K562 (cell line): ENCODE data around the gene IFIT2.

Experiments used
- CBX8 ChIP-seq: fragments of 200-600 bp; sonication (generic); IDR thresholded peaks from 2 replicates; pipeline ENCODE4 v1.6.1; 2012; ENCODE audit warnings: borderline replicate concordance, mixed run types, low read depth, mild to moderate bottlenecking, moderate library complexity, mixed read lengths, low read length, control low read depth, inconsistent platforms; ENCODE audit not compliant: poor library complexity, severe bottlenecking; ENCODE audit errors: extremely low read depth
- GABPA ChIP-seq: fragments of 200-800 bp; sonication (Bioruptor generic); conservative IDR thresholded peaks from 2 replicates; pipeline ENCODE4 v1.6.1; 2016; ENCODE audit warnings: low read depth, missing genetic modification characterization, missing compliant biosample characterization
- MAFK ChIP-seq: IDR thresholded peaks from 2 replicates; pipeline ENCODE4 v1.6.1; 2011; ENCODE audit warnings: low read length, improper control_type of control experiment
- NFYB ChIP-seq: IDR thresholded peaks from 2 replicates; pipeline ENCODE4 v1.6.1; 2011; ENCODE audit warnings: mild to moderate bottlenecking, moderate library complexity; ENCODE audit not compliant: insufficient read length; ENCODE audit errors: extremely low read depth
- ZNF184 ChIP-seq: sonication (generic); formaldehyde crosslinking; IDR thresholded peaks from 2 replicates; pipeline ENCODE4 v1.5.0; 2020; ENCODE audit warnings: missing genetic modification reagents
- TF ChIP-seq, protein P1 (sequence below), 2 experiments: fragments of 200-800 bp in 1 of 2; sonication (Bioruptor generic) in 1 of 2; sonication (generic) in 1 of 2; formaldehyde crosslinking in 1 of 2; IDR thresholded peaks in 1 of 2; conservative IDR thresholded peaks in 1 of 2; 2 replicates each; pipeline versions ENCODE4 v1.5.0 to v1.6.1; 2016 to 2020; ENCODE audit warnings: missing compliant biosample characterization in 1 of 2, missing genetic modification characterization in 1 of 2, missing genetic modification reagents in 1 of 2
- TF ChIP-seq, protein P2 (sequence below): fragments of 450-650 bp; IDR thresholded peaks from 2 replicates; pipeline ENCODE4 v1.6.1; 2016; ENCODE audit warnings: low read depth

DNA sequence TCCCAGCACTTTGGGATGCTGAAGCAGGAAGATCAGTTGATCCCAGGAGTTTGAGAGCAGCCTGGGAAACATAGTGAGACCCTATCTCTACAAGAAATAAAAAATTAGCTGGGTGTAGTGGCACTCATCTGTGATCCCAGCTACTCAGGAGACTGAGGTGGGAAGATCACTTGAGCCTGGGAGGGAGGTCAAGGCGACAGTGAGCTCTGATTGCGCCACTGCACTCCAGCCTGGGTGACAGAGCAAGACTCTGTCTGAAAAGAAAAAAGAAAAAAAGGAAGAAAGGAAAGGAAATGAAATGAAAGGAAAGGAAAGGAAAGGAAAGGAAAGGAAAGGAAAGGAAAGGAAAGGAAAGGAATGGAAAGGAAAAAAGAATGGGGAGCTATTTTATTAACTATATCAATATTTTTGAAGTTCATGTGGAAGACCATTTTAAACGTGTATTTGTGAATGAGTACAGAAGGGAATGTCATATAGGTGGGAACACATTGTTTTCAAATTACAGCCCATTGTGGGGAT is 7.1 kb upstream of the IFIT2 start:
- TF ChIP-seq NFYB (no peak), GABPA (tag) (no peak), CBX8 (no peak), MAFK (no peak), ZNF184 (no peak)
- TF ChIP-seq, protein P1, sequence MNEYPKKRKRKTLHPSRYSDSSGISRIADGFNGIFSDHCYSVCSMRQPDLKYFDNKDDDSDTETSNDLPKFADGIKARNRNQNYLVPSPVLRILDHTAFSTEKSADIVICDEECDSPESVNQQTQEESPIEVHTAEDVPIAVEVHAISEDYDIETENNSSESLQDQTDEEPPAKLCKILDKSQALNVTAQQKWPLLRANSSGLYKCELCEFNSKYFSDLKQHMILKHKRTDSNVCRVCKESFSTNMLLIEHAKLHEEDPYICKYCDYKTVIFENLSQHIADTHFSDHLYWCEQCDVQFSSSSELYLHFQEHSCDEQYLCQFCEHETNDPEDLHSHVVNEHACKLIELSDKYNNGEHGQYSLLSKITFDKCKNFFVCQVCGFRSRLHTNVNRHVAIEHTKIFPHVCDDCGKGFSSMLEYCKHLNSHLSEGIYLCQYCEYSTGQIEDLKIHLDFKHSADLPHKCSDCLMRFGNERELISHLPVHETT (CRISPR knock-in tag; conservative IDR thresholded peaks at IDR 0.05 in 1 of 2, IDR thresholded peaks at IDR 0.05 in 1 of 2), result no peak
- TF ChIP-seq, protein P2, sequence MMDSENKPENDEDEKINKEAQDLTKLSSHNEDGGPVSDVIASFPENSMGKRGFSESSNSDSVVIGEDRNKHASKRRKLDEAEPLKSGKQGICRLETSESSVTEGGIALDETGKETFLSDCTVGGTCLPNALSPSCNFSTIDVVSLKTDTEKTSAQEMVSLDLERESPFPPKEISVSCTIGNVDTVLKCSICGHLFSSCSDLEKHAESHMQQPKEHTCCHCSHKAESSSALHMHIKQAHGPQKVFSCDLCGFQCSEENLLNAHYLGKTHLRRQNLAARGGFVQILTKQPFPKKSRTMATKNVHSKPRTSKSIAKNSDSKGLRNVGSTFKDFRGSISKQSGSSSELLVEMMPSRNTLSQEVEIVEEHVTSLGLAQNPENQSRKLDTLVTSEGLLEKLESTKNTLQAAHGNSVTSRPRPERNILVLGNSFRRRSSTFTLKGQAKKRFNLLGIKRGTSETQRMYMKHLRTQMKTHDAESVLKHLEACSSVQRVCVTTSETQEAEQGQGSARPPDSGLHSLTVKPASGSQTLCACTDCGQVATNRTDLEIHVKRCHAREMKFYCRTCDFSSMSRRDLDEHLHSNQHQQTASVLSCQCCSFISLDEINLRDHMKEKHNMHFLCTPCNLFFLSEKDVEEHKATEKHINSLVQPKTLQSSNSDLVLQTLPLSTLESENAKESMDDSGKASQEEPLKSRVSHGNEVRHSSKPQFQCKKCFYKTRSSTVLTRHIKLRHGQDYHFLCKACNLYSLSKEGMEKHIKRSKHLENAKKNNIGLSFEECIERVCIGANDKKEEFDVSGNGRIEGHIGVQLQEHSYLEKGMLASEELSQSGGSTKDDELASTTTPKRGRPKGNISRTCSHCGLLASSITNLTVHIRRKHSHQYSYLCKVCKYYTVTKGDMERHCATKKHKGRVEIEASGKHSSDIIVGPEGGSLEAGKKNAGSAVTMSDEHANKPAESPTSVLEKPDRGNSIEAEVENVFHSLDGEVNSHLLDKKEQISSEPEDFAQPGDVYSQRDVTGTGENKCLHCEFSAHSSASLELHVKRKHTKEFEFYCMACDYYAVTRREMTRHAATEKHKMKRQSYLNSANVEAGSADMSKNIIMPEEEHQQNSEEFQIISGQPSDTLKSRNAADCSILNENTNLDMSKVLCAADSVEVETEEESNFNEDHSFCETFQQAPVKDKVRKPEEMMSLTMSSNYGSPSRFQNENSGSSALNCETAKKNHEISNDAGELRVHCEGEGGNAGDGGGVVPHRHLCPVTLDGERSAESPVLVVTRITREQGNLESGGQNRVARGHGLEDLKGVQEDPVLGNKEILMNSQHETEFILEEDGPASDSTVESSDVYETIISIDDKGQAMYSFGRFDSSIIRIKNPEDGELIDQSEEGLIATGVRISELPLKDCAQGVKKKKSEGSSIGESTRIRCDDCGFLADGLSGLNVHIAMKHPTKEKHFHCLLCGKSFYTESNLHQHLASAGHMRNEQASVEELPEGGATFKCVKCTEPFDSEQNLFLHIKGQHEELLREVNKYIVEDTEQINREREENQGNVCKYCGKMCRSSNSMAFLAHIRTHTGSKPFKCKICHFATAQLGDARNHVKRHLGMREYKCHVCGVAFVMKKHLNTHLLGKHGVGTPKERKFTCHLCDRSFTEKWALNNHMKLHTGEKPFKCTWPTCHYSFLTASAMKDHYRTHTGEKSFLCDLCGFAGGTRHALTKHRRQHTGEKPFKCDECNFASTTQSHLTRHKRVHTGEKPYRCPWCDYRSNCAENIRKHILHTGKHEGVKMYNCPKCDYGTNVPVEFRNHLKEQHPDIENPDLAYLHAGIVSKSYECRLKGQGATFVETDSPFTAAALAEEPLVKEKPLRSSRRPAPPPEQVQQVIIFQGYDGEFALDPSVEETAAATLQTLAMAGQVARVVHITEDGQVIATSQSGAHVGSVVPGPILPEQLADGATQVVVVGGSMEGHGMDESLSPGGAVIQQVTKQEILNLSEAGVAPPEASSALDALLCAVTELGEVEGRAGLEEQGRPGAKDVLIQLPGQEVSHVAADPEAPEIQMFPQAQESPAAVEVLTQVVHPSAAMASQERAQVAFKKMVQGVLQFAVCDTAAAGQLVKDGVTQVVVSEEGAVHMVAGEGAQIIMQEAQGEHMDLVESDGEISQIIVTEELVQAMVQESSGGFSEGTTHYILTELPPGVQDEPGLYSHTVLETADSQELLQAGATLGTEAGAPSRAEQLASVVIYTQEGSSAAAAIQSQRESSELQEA, result no peak
